WTC11 (cell line): ENCODE data around the gene FTCD. TPM values are rescaled to one million over a fixed set of nuclear protein-coding genes. Genes with fewer than 3 reads are reported as not detected.

Experiments
- ATAC-seq: fragments of 200-7000 bp; cut with Tn5 transposase; 2 replicates; pipeline ENCODE4 v1.10.0; 2021; ENCODE audit warnings: mild to moderate bottlenecking, moderate library complexity
- CTCF ChIA-PET: fragments of 300-600 bp; sonication (Branson Sonifier 250); formaldehyde crosslinking; loops from one replicate; lab custom pipeline; 2021; ENCODE audit warnings: antibody characterized with exemption; lab: Charles Lee
- POLR2A ChIA-PET: fragments of 350-600 bp; sonication (Branson Sonifier 250); formaldehyde crosslinking; loops from one replicate; lab custom pipeline; 2021; ENCODE audit warnings: antibody characterized with exemption; lab: Charles Lee
- DNase-seq: peaks from one replicate; pipeline ENCODE4 v3.0.0; 2021; ENCODE audit warnings: low spot score
- H3K27ac Mint-ChIP-seq: 2 replicates; pipeline ENCODE4 v1.8.0; 2021; ENCODE audit warnings: mixed read lengths
- H3K27me3 Mint-ChIP-seq: 2 replicates; pipeline ENCODE4 v1.8.0; 2021; ENCODE audit warnings: low read depth, mild to moderate bottlenecking, moderate library complexity, mixed read lengths
- H3K36me3 Mint-ChIP-seq: 2 replicates; pipeline ENCODE4 v1.8.0; 2021; ENCODE audit warnings: mixed read lengths
- H3K4me1 Mint-ChIP-seq: 2 replicates; pipeline ENCODE4 v1.8.0; 2022; ENCODE audit warnings: mixed read lengths
- H3K4me3 Mint-ChIP-seq: 2 replicates; pipeline ENCODE4 v1.8.0; 2021; ENCODE audit warnings: mild to moderate bottlenecking, moderate library complexity, mixed read lengths
- H3K9me3 Mint-ChIP-seq: 2 replicates; pipeline ENCODE4 v1.8.0; 2021; ENCODE audit warnings: mixed read lengths
- ARID4B ChIP-seq: sonication (generic); formaldehyde crosslinking; IDR thresholded peaks from 2 replicates; pipeline ENCODE4 v1.8.0; 2023; ENCODE audit warnings: missing genetic modification reagents, mild to moderate bottlenecking, borderline replicate concordance
- ATF1 ChIP-seq: sonication (generic); formaldehyde crosslinking; IDR thresholded peaks from 2 replicates; pipeline ENCODE4 v1.8.1; 2023; ENCODE audit warnings: mild to moderate bottlenecking, moderate library complexity, missing genetic modification reagents
- EMX1 ChIP-seq: fragments of 250-450 bp; sonication (Bioruptor Pico); IDR thresholded peaks from 2 replicates; pipeline ENCODE4 v1.8.0; 2021; ENCODE audit warnings: mild to moderate bottlenecking
- ERG ChIP-seq: fragments of 250-450 bp; sonication (Bioruptor Pico); IDR thresholded peaks from 2 replicates; pipeline ENCODE4 v1.8.0; 2021; ENCODE audit warnings: mild to moderate bottlenecking
- ETV6 ChIP-seq: sonication (generic); formaldehyde crosslinking; IDR thresholded peaks from 2 replicates; pipeline ENCODE4 v1.8.1; 2022; ENCODE audit warnings: mild to moderate bottlenecking, missing genetic modification reagents
- FOXJ3 ChIP-seq: sonication (generic); formaldehyde crosslinking; IDR thresholded peaks from 2 replicates; pipeline ENCODE4 v1.9.0; 2021; ENCODE audit warnings: missing genetic modification reagents, mild to moderate bottlenecking, borderline replicate concordance
- JUN ChIP-seq: sonication (generic); formaldehyde crosslinking; IDR thresholded peaks from 2 replicates; pipeline ENCODE4 v1.8.0; 2023; ENCODE audit warnings: mild to moderate bottlenecking, missing genetic modification reagents
- NFYB ChIP-seq: sonication (generic); formaldehyde crosslinking; conservative IDR thresholded peaks from 2 replicates; pipeline ENCODE4 v1.8.0; 2022; ENCODE audit warnings: low read depth, missing genetic modification reagents
- NR1H2 ChIP-seq: sonication (generic); formaldehyde crosslinking; IDR thresholded peaks from 2 replicates; pipeline ENCODE4 v1.9.0; 2021; ENCODE audit warnings: mild to moderate bottlenecking, moderate library complexity, missing genetic modification reagents
- OVOL2 ChIP-seq: fragments of 250-450 bp; sonication (Bioruptor Pico); IDR thresholded peaks from 2 replicates; pipeline ENCODE4 v1.9.0; 2021; ENCODE audit warnings: mild to moderate bottlenecking, borderline replicate concordance
- PREB ChIP-seq: sonication (generic); formaldehyde crosslinking; IDR thresholded peaks from 2 replicates; pipeline ENCODE4 v1.8.1; 2022; ENCODE audit warnings: mild to moderate bottlenecking, missing genetic modification reagents, moderate library complexity, borderline replicate concordance
- RELA ChIP-seq: sonication (generic); formaldehyde crosslinking; IDR thresholded peaks from 2 replicates; pipeline ENCODE4 v1.8.1; 2022; ENCODE audit warnings: missing genetic modification reagents, mild to moderate bottlenecking, borderline replicate concordance
- SP1 ChIP-seq: sonication (generic); formaldehyde crosslinking; conservative IDR thresholded peaks from 2 replicates; pipeline ENCODE4 v1.8.1; 2022; ENCODE audit warnings: missing genetic modification reagents
- TP53 ChIP-seq: sonication (generic); formaldehyde crosslinking; IDR thresholded peaks from 2 replicates; pipeline ENCODE4 v1.8.1; 2023; ENCODE audit warnings: mild to moderate bottlenecking, missing genetic modification reagents
- ZNF121 ChIP-seq: sonication (generic); formaldehyde crosslinking; IDR thresholded peaks from 2 replicates; pipeline ENCODE4 v1.8.0; 2023; ENCODE audit warnings: missing genetic modification reagents
- ZNF425 ChIP-seq: fragments of 250-450 bp; sonication (Bioruptor Pico); conservative IDR thresholded peaks from 2 replicates; pipeline ENCODE4 v1.9.0; 2021; ENCODE audit warnings: mild to moderate bottlenecking
- total RNA-seq: library from RNA; stranded (reverse); gene quantifications from 3 replicates; pipeline ENCODE4 v1.2.3, GENCODE V29; 2021
- TF ChIP-seq, protein P1 (sequence below): sonication (generic); formaldehyde crosslinking; IDR thresholded peaks from 2 replicates; pipeline ENCODE4 v1.8.1; 2023; ENCODE audit warnings: mild to moderate bottlenecking, missing genetic modification reagents
- TF ChIP-seq, protein P2 (sequence below): fragments of 200-600 bp; IDR thresholded peaks from 2 replicates; pipeline ENCODE4 v1.8.0; 2022; ENCODE audit warnings: antibody characterized with exemption

Gene FTCD
- total RNA-seq, 1 experiment from 2014 or later = 6.1 TPM

DNA sequence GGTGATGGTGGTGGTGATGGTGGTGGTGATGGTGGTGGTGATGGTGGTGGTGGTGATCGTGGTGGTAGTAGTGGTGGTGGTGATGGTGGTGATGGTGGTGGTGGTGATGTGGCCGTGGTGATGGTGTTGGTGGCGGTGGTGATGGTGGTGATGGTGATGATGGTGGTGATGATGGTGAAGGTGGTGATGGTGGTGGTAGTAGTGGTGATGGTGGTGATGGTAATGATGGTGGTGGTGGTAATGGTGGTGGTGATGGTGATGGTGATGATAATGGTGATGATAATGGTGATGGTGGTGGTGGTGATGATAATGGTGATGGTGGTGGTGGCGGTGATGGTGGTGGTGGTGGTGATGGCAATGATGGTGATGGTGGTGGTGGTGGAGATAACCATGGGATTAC is 64.3 kb downstream of the FTCD start:
- no peak overlapping the region for H3K4me3 Mint-ChIP-seq

More for the DNA sequence above, 64.3 kb downstream of the FTCD start:
- Mint-ChIP-seq H3K27me3 (peaks cover 4% of the 10 kb centered on the region), H3K4me1 (no peaks in the 10 kb centered on the region), H3K27ac (no peak overlapping the region), H3K9me3 (peaks cover 65% of the 10 kb centered on the region), H3K36me3 (peaks cover 41% of the 10 kb centered on the region)
- TF ChIP-seq TP53 (CRISPR knock-in tag) = no peak
- TF ChIP-seq, protein P1, sequence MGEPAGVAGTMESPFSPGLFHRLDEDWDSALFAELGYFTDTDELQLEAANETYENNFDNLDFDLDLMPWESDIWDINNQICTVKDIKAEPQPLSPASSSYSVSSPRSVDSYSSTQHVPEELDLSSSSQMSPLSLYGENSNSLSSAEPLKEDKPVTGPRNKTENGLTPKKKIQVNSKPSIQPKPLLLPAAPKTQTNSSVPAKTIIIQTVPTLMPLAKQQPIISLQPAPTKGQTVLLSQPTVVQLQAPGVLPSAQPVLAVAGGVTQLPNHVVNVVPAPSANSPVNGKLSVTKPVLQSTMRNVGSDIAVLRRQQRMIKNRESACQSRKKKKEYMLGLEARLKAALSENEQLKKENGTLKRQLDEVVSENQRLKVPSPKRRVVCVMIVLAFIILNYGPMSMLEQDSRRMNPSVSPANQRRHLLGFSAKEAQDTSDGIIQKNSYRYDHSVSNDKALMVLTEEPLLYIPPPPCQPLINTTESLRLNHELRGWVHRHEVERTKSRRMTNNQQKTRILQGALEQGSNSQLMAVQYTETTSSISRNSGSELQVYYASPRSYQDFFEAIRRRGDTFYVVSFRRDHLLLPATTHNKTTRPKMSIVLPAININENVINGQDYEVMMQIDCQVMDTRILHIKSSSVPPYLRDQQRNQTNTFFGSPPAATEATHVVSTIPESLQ (CRISPR knock-in tag) = no peak
- no peak for TF ChIP-seq ERG (CRISPR knock-in tag)
- no peak for TF ChIP-seq PREB (CRISPR knock-in tag)
- TF ChIP-seq, protein P2, sequence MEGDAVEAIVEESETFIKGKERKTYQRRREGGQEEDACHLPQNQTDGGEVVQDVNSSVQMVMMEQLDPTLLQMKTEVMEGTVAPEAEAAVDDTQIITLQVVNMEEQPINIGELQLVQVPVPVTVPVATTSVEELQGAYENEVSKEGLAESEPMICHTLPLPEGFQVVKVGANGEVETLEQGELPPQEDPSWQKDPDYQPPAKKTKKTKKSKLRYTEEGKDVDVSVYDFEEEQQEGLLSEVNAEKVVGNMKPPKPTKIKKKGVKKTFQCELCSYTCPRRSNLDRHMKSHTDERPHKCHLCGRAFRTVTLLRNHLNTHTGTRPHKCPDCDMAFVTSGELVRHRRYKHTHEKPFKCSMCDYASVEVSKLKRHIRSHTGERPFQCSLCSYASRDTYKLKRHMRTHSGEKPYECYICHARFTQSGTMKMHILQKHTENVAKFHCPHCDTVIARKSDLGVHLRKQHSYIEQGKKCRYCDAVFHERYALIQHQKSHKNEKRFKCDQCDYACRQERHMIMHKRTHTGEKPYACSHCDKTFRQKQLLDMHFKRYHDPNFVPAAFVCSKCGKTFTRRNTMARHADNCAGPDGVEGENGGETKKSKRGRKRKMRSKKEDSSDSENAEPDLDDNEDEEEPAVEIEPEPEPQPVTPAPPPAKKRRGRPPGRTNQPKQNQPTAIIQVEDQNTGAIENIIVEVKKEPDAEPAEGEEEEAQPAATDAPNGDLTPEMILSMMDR = no peak
- TF ChIP-seq OVOL2 = no peak
- TF ChIP-seq NFYB (CRISPR knock-in tag) = no peak
- TF ChIP-seq ZNF121 = no peak
- no peak for TF ChIP-seq ATF1 (CRISPR knock-in tag)
- TF ChIP-seq SP1 (CRISPR knock-in tag) = no peak
- TF ChIP-seq JUN (CRISPR knock-in tag) = no peak
- no peak for TF ChIP-seq ZNF425 (CRISPR knock-in tag)
- TF ChIP-seq ARID4B = no peak
- TF ChIP-seq FOXJ3 (CRISPR knock-in tag) = no peak
- TF ChIP-seq RELA = no peak
- TF ChIP-seq NR1H2 = no peak
- TF ChIP-seq ETV6 = no peak
- no peak for TF ChIP-seq EMX1 (CRISPR knock-in tag)
- ATAC-seq (no peak), DNase-seq (no peak)
- ChIA-PET CTCF (no interaction called here), POLR2A (no interaction called here)
